GM12878 (cell line): ENCODE measurements around the gene ZNF710. TPM values are rescaled to one million over a fixed set of nuclear protein-coding genes. Genes with fewer than 3 reads are reported as not detected.

Experiments used
- ATAC-seq: fragments of 200-7000 bp; cut with Tn5 transposase; 3 replicates; pipeline ENCODE4 v1.9.1; 2020; ENCODE audit warnings: mild to moderate bottlenecking, moderate library complexity
- BruUV-seq: library from RNA; stranded (reverse); fragments of 400-500 nt; replicated peaks from 2 replicates; lab custom pipeline; 2021; lab: Mats Ljungman, UMichigan
- CTCF ChIA-PET: fragments of 300-600 bp; sonication (Branson Sonifier 250); formaldehyde crosslinking; extraction: SDS; loops from one replicate; lab custom pipeline; 2021; ENCODE audit warnings: inconsistent platforms; lab: Yijun Ruan, JAX
- POLR2A ChIA-PET: fragments of 350-600 bp; formaldehyde crosslinking; extraction: SDS; loops from one replicate; lab custom pipeline; 2021; ENCODE audit warnings: inconsistent platforms; lab: Charles Lee
- RAD21 ChIA-PET: fragments of 300-600 bp; sonication (Branson Sonifier 250); formaldehyde crosslinking; loops from one replicate; lab custom pipeline; 2023; ENCODE audit warnings: antibody characterized with exemption; ENCODE audit not compliant: unreplicated experiment; lab: Charles Lee
- SMC1A ChIA-PET: fragments of 300-600 bp; sonication (Branson Sonifier 250); formaldehyde crosslinking; loops from one replicate; lab custom pipeline; 2023; ENCODE audit not compliant: unreplicated experiment, uncharacterized antibody; lab: Charles Lee
- DNase-seq: peaks from one replicate; pipeline ENCODE4 v3.0.0-alpha.2; 2011; ENCODE audit warnings: low read depth, low spot score
- FAIRE-seq: peaks from 3 replicates; lab custom pipeline; 2011; peaks lifted over from hg19 to GRCh38; lab: Jason Lieb, UNC
- H2AFZ ChIP-seq: 2 replicates; pipeline ENCODE4 v1.6.0; 2011; ENCODE audit warnings: low read depth, low read length, control low read depth; ENCODE audit not compliant: control insufficient read depth
- H3K27ac ChIP-seq: 2 replicates; pipeline ENCODE4 v1.5.1; 2011; ENCODE audit warnings: control low read depth; ENCODE audit not compliant: control insufficient read depth, insufficient read depth
- H3K27me3 ChIP-seq, 2 experiments: replicated peaks in 1 of 2; 2 replicates each; pipeline versions ENCODE4 v1.6.0 to v1.6.1; 2011; ENCODE audit warnings: low read length in 1 of 2; ENCODE audit not compliant: control insufficient read depth in 2 of 2, insufficient read depth in 2 of 2
- H3K36me3 ChIP-seq, 2 experiments: 2 replicates each; pipeline ENCODE4 v1.5.1; 2011; ENCODE audit warnings: low read length in 1 of 2; ENCODE audit not compliant: control insufficient read depth in 2 of 2, insufficient read depth in 2 of 2
- H3K4me1 ChIP-seq: 2 replicates; pipeline ENCODE4 v1.6.1; 2011; ENCODE audit warnings: mild to moderate bottlenecking, low read length, moderate library complexity, mixed read lengths; ENCODE audit not compliant: control insufficient read depth, insufficient read depth
- H3K4me2 ChIP-seq: 2 replicates; pipeline ENCODE4 v1.6.0; 2011; ENCODE audit warnings: control low read depth; ENCODE audit not compliant: control insufficient read depth, insufficient read depth
- H3K4me3 ChIP-seq: fragments of 200-600 bp; sonication (generic); 2 replicates; pipeline ENCODE4 v1.5.1; 2016
- H3K79me2 ChIP-seq: 2 replicates; pipeline ENCODE4 v1.6.0; 2011; ENCODE audit warnings: low read length; ENCODE audit not compliant: control insufficient read depth, insufficient read depth
- H3K9ac ChIP-seq: 2 replicates; pipeline ENCODE4 v1.8.0; 2011; ENCODE audit warnings: low read length, control low read depth, mixed read lengths; ENCODE audit not compliant: control insufficient read depth, insufficient read depth
- H3K9me3 ChIP-seq: replicated peaks from 3 replicates; pipeline ENCODE4 v1.5.1; 2011; ENCODE audit warnings: mild to moderate bottlenecking, low read length; ENCODE audit not compliant: control insufficient read depth, insufficient read depth
- H4K20me1 ChIP-seq: 2 replicates; pipeline ENCODE4 v1.6.0; 2011; ENCODE audit not compliant: control insufficient read depth, insufficient read depth
- ATF2 ChIP-seq: IDR thresholded peaks from 2 replicates; pipeline ENCODE4 v1.6.1; 2012; ENCODE audit warnings: low read length, inconsistent platforms
- ATF7 ChIP-seq: fragments of 450-650 bp; IDR thresholded peaks from 2 replicates; pipeline ENCODE4 v1.6.1; 2016; ENCODE audit warnings: low read depth, mild to moderate bottlenecking
- BCL11A ChIP-seq: IDR thresholded peaks from 2 replicates; pipeline ENCODE4 v1.6.1; 2011; ENCODE audit warnings: low read depth, low read length
- BCLAF1 ChIP-seq: fragments of 450-650 bp; IDR thresholded peaks from 2 replicates; pipeline ENCODE4 v1.6.1; 2017; ENCODE audit warnings: antibody characterized with exemption, mild to moderate bottlenecking, moderate library complexity
- FOXM1 ChIP-seq: IDR thresholded peaks from 2 replicates; pipeline ENCODE4 v1.6.1; 2012; ENCODE audit warnings: low read depth, mild to moderate bottlenecking, inconsistent platforms, low read length, moderate library complexity
- GABPA ChIP-seq: IDR thresholded peaks from 2 replicates; pipeline ENCODE4 v1.6.1; 2014; ENCODE audit warnings: antibody characterized with exemption, low read depth, mild to moderate bottlenecking, inconsistent platforms
- JUND ChIP-seq: IDR thresholded peaks from 2 replicates; pipeline ENCODE4 v1.6.1; 2012; ENCODE audit warnings: low read depth, mild to moderate bottlenecking, low read length, improper control_type of control experiment, moderate library complexity
- MYC ChIP-seq: IDR thresholded peaks from 2 replicates; pipeline ENCODE4 v1.6.1; 2011; ENCODE audit warnings: mild to moderate bottlenecking, low read length, moderate library complexity, inconsistent platforms; ENCODE audit not compliant: insufficient read depth, insufficient replicate concordance, insufficient read length, severe bottlenecking
- RELB ChIP-seq: fragments of 450-650 bp; IDR thresholded peaks from 2 replicates; pipeline ENCODE4 v1.6.1; 2017; ENCODE audit warnings: low read depth, mild to moderate bottlenecking, moderate library complexity
- TARDBP ChIP-seq: IDR thresholded peaks from 2 replicates; pipeline ENCODE4 v1.6.1; 2016; ENCODE audit warnings: borderline replicate concordance
- ZBTB4 ChIP-seq: fragments of 450-650 bp; formaldehyde crosslinking; IDR thresholded peaks from 2 replicates; pipeline ENCODE4 v1.4.0; 2022; ENCODE audit warnings: mild to moderate bottlenecking, moderate library complexity
- ZNF274 ChIP-seq: IDR thresholded peaks from one replicate; pipeline ENCODE4 v1.8.0; 2011; ENCODE audit not compliant: insufficient read length, insufficient read depth
- WGBS: methylation state at CpG from one replicate; pipeline ENCODE4 v1.1.6; 2016; ENCODE audit warnings: low lambda C conversion rate; ENCODE audit not compliant: insufficient replicate concordance, insufficient coverage; ENCODE audit errors: missing lambda C conversion rate; 5-methylcytosine and 5-hydroxymethylcytosine counted together
- in situ Hi-C: fragments of 300-500 bp; cut with MboI; formaldehyde crosslinking; loops from 9 replicates; pipeline ENCODE4 v1.14.3; 2018; ENCODE audit warnings: mixed read lengths
- intact Hi-C: fragments of 100-400 bp; cut with micrococcal nuclease; formaldehyde crosslinking; loops from one replicate; pipeline ENCODE4 v1.14.2; 2022; ENCODE audit not compliant: unreplicated experiment
- polyA plus RNA-seq, 11 experiments: library from polyadenylated mRNA; depleted of rRNA in 4 of 11; unstranded in 6 of 11; stranded (reverse) in 5 of 11; fragments of >200 nt; fragmentation: Nextera tagmentation in 4 of 11; fragmentation: Illumina TruSeq in 1 of 11; extraction: Ambion mirVana in 4 of 11; extraction: Trizol in 1 of 11; gene quantifications; 1 replicate in 1 of 11; 2 replicates in 10 of 11; pipeline versions ENCODE4 v1.2.1 to v1.2.3, GENCODE V29; 2011 to 2016; ENCODE audit warnings: inconsistent platforms in 2 of 11, missing spikeins in 2 of 11, low read depth in 1 of 11
- total RNA-seq, 4 experiments: library from RNA; depleted of rRNA in 3 of 4; stranded (reverse); fragments of >200 nt in 3 of 4; fragmentation: Illumina TruSeq in 1 of 4; extraction: Trizol in 1 of 4; gene quantifications; 2 replicates each; pipeline versions ENCODE4 v1.2.1 to v1.2.3, GENCODE V29; 2013 to 2021

ZNF710 gene
- total and polyA plus RNA-seq, 10 of the 15 experiments (the other 5 are each of a cell fraction or from before 2014, with no cell fraction given), result 1.4 to 43.5 (median 9.8) TPM

- ChIA-PET RAD21 (interaction anchor here (0.7 to 1.0 kb wide), 2 partner anchors 23 to 60 kb away, joined by 3 read pairs; no protein-coding TSS in a partner anchor), POLR2A (interaction anchor here (7.5 kb wide), 1 partner anchor 35 kb away, joined by 56 read pairs; no protein-coding TSS in a partner anchor), SMC1A (interaction anchor here (1.2 to 1.5 kb wide), 4 partner anchors 9 to 62 kb away, joined by 3 to 5 read pairs (median 4); no protein-coding TSS in a partner anchor), CTCF (interaction anchor here (1.0 to 2.2 kb wide), 2 partner anchors 33 to 50 kb away, joined by 3 to 7 read pairs; no protein-coding TSS in a partner anchor)
- Histone ChIP-seq H3K4me3 (no peak overlapping the region), H4K20me1 (no peaks in the 10 kb centered on the region), H3K9me3 (no peaks in the 10 kb centered on the region; the same call in 2 of the 3 replicates), H2AFZ (no peak overlapping the region; the same call in 1 of the 2 replicates), H3K27ac (peak overlapping the region; percentile 87), H3K79me2 (peaks cover 64% of the 10 kb centered on the region), H3K4me2 (peak overlapping the region; percentile 63), H3K9ac (peak overlapping the region; percentile 18; the same call in 1 of the 2 replicates), H3K27me3 (no peaks in the 10 kb centered on the region), H3K4me1 (peaks cover 56% of the 10 kb centered on the region), H3K36me3 (peaks cover 4 to 5% of the 10 kb centered on the region in 2 experiments)
- 49% methylated on average over 14 of the region's 14 CpGs for WGBS
- DNase-seq (peak; percentile 89), ATAC-seq (peak; percentile 87), FAIRE-seq (peak; percentile 90)
- in situ Hi-C loops, result no loop called here
- BruUV-seq, result TSS peak; percentile 98
- intact Hi-C loops, result loop anchor here (1.0 to 5.0 kb wide), 3 partner anchors 21 to 59 kb away; no protein-coding TSS in a partner anchor
- TF ChIP-seq TARDBP (no peak), RELB (peak; percentile 96), FOXM1 (peak; percentile 55; the same call in 1 of the 2 replicates), BCLAF1 (no peak), ZBTB4 (CRISPR knock-in tag) (0 out of 2 replicates have a peak, but pooled peaks have one; percentile 77), ZNF274 (no peak), GABPA (no peak), BCL11A (peak; percentile 93), JUND (peak; percentile 80), MYC (peak; percentile 20), ATF2 (peak; percentile 89), ATF7 (peak; percentile 98)
Measured at GRCh38 chr15:90037961-90038631, 37.0 kb downstream of the ZNF710 start.
